Immature natural killer cell (primary cell): ENCODE data around the gene ASB14. TPM values are rescaled to one million over a fixed set of nuclear protein-coding genes. Genes with fewer than 3 reads are reported as not detected.

Source experiments
- DNase-seq, 3 donors: peaks; one replicate each; pipeline ENCODE4 v3.0.0; 2022; ENCODE audit warnings: mixed read lengths in 1 of 3
- H3K27ac Mint-ChIP-seq, 6 donors: one replicate each; pipeline ENCODE4 v1.8.0; 2020; ENCODE audit warnings: mixed read lengths in 6 of 6, mild to moderate bottlenecking in 5 of 6, inconsistent platforms in 4 of 6, moderate library complexity in 3 of 6
- H3K27me3 Mint-ChIP-seq, 3 donors: one replicate each; pipeline ENCODE4 v1.8.0; 2020 to 2021; ENCODE audit warnings: low read depth in 3 of 3, mild to moderate bottlenecking in 3 of 3, mixed read lengths in 3 of 3, moderate library complexity in 3 of 3, inconsistent platforms in 1 of 3
- H3K36me3 Mint-ChIP-seq, 3 donors: one replicate each; pipeline ENCODE4 v1.8.0; 2020; ENCODE audit warnings: mixed read lengths in 3 of 3, inconsistent platforms in 2 of 3, mild to moderate bottlenecking in 2 of 3
- H3K4me1 Mint-ChIP-seq, 2 donors: one replicate each; pipeline ENCODE4 v1.8.0; 2020; ENCODE audit warnings: inconsistent platforms in 2 of 2, mild to moderate bottlenecking in 2 of 2, mixed read lengths in 2 of 2, moderate library complexity in 1 of 2
- H3K4me3 Mint-ChIP-seq, 5 donors: one replicate each; pipeline ENCODE4 v1.8.0; 2020; ENCODE audit warnings: mild to moderate bottlenecking in 5 of 5, mixed read lengths in 5 of 5, inconsistent platforms in 3 of 5, moderate library complexity in 3 of 5
- H3K9me3 Mint-ChIP-seq, 6 donors: one replicate each; pipeline ENCODE4 v1.8.0; 2020; ENCODE audit warnings: mild to moderate bottlenecking in 6 of 6, mixed read lengths in 6 of 6, inconsistent platforms in 4 of 6, moderate library complexity in 3 of 6
- polyA plus RNA-seq, 3 donors: library from polyadenylated mRNA; unstranded; fragments of 300-500 nt; fragmentation: Illumina TruSeq; gene quantifications; one replicate each; pipeline ENCODE4 v1.2.3, GENCODE V29; 2021

Gene ASB14
- polyA plus RNA-seq, 3 donors from 2014 or later = 0.27 TPM; not detected in 2

DNA sequence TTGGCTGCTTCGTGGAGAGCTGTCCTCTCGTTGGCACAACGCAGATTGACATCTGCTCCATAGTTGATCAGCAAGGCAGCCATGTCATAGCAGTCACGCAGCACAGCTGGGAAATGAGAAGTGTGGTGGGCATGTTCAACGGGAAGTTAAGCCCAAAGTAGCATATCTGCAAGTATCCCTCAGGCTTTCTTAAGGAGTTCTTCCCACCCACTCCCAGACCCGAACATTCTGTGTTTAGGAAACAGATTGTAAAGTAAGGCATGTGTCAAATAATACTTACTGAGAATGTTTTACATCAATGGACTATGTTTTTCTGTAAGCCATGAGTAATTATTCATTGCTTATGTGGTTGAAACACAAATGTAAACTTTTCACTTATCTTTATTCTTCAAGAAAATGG is 9.2 kb downstream of the ASB14 start:
- H3K27ac Mint-ChIP-seq = no peak overlapping the region
- H3K4me3 Mint-ChIP-seq = no peak overlapping the region
- H3K4me1 Mint-ChIP-seq = no peaks in the 10 kb centered on the region
- no peaks in the 10 kb centered on the region for H3K36me3 Mint-ChIP-seq
- no peaks in the 10 kb centered on the region for H3K9me3 Mint-ChIP-seq
- no peak for DNase-seq
- H3K27me3 Mint-ChIP-seq = peaks cover 0 to 6% (median 5%) of the 10 kb centered on the region in 3 donors

DNA sequence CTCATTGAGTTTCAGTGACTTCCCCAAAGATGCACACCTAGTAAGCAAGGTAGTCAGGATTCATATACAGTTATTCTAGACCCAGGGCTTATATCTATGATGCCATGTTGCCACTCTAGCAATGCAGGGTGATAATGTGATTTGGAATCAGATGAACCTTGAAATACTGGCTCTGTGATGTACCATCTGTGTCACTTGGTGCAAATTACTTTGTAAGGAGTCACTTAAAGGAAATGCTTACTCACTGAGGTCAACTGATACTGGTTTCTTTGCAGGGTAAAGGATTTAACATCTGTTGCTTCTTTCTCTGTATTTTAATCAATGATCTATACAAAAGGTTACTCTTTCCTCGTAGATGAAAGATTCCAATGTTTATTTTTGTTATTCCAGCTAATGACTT is 10.8 kb downstream of the ASB14 start:
- peaks cover 2 to 5% (median 4%) of the 10 kb centered on the region in 3 donors for H3K27me3 Mint-ChIP-seq
- no peaks in the 10 kb centered on the region for H3K9me3 Mint-ChIP-seq
- H3K36me3 Mint-ChIP-seq = no peaks in the 10 kb centered on the region
- H3K4me3 Mint-ChIP-seq = no peak overlapping the region
- H3K4me1 Mint-ChIP-seq = no peaks in the 10 kb centered on the region
- no peak for DNase-seq
- H3K27ac Mint-ChIP-seq = no peak overlapping the region

- H3K9me3 Mint-ChIP-seq = no peaks in the 10 kb centered on the region
- H3K36me3 Mint-ChIP-seq = no peaks in the 10 kb centered on the region
- H3K4me3 Mint-ChIP-seq = no peak overlapping the region
- DNase-seq = no peak
- H3K27ac Mint-ChIP-seq = no peak overlapping the region
- no peaks in the 10 kb centered on the region for H3K4me1 Mint-ChIP-seq
- peaks cover 0 to 2% (median 2%) of the 10 kb centered on the region in 3 donors for H3K27me3 Mint-ChIP-seq
These were observed 12.8 kb downstream of the ASB14 start for GRCh38 chr3:57279685-57280084.

DNA sequence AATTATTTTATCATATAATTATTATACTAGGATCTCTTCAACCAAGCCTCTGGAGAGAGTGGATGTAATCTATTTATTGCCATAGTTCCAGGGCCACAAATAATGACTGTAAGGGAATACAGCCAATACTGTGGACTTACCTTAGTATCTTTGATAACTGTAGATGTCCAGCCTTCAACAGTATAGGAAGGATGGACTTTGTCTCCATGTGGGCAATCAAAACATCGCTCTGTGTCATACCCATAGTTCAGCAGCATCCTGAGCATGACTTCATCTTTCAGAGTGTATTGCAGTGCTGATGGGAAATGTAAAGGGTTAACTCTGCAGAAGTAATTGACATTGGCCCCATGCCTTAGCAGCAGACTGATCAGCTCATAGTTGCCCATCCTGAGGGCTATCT is 14.2 kb downstream of the ASB14 start:
- no peak overlapping the region for H3K4me3 Mint-ChIP-seq
- H3K27ac Mint-ChIP-seq = no peak overlapping the region
- DNase-seq = no peak
- H3K36me3 Mint-ChIP-seq = peaks cover 0 to 5% (median 0%) of the 10 kb centered on the region in 3 donors
- H3K27me3 Mint-ChIP-seq = peaks cover 0 to 2% (median 2%) of the 10 kb centered on the region in 3 donors
- no peaks in the 10 kb centered on the region for H3K9me3 Mint-ChIP-seq
- no peaks in the 10 kb centered on the region for H3K4me1 Mint-ChIP-seq

DNA sequence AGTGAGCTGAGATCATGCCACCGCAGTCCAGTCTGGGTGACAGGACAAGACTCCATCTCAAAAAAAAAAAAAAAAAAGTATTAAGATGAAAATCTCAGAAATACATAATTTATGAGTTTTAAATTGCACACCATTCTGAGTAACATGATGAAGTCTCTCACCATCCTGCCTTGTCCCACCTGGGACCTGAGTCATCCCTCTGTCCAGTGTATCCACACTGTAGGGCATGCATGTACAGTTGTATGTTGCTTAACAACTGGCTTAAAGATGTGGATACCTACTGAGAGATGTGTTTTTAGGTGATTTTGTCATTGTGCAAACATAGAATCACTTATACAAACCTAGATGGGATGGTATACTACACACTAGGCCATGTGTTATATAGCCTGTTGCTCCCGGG is 17.1 kb downstream of the ASB14 start:
- Mint-ChIP-seq H3K4me3 (no peak overlapping the region), H3K27me3 (peaks cover 0 to 2% (median 0%) of the 10 kb centered on the region in 3 donors), H3K27ac (no peak overlapping the region), H3K36me3 (peaks cover 0 to 13% (median 7%) of the 10 kb centered on the region in 3 donors), H3K4me1 (no peaks in the 10 kb centered on the region), H3K9me3 (no peaks in the 10 kb centered on the region)
- DNase-seq = no peak

DNA sequence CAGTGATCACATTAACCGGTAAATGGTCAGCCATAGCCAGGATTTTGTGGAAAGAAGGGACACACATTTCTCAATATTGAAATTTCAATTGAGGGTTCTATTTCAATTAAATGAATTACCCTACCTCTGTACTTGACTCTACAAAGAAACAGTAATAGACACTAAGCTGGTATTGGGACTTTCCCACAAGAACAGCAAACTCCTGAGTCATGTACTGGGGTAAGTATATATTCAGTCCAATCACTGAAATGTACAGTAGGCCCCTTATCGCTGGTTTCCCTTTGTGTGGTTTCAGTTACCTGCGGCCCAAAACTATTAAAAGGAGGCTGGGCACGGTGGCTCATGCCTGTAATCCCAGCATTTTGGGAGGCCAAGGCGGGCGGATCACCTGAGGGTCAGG is 17.6 kb downstream of the ASB14 start:
- H3K27me3 Mint-ChIP-seq = peaks cover 0 to 2% (median 0%) of the 10 kb centered on the region in 3 donors
- no peaks in the 10 kb centered on the region for H3K9me3 Mint-ChIP-seq
- peaks cover 3 to 18% (median 7%) of the 10 kb centered on the region in 3 donors for H3K36me3 Mint-ChIP-seq
- no peaks in the 10 kb centered on the region for H3K4me1 Mint-ChIP-seq
- no peak overlapping the region for H3K27ac Mint-ChIP-seq
- no peak overlapping the region for H3K4me3 Mint-ChIP-seq
- DNase-seq = no peak

DNA sequence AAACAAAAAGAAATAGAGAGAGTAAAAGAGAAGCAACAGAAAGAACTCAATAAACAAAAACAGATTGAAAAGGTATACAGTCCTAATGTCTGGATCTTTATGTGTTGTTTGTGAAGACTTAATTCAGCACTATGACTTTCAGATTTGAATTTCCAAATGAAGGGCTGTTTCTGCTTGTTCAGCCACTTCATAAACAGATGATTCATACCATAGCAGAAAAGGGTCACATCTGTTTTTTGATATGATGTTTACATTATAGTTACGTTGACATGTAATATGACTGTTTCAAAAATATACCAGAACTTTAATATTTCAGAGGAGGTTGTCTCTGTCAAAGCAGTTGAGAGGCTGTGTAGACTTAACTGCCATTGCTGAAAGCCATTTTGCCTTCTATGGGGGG is 24.1 kb downstream of the ASB14 start:
- Mint-ChIP-seq H3K9me3 (peaks cover 0 to 2% (median 0%) of the 10 kb centered on the region in 6 donors), H3K27ac (no peak overlapping the region), H3K36me3 (peaks cover 41 to 70% (median 46%) of the 10 kb centered on the region in 3 donors), H3K27me3 (peaks cover 0 to 2% (median 0%) of the 10 kb centered on the region in 3 donors), H3K4me3 (no peak overlapping the region), H3K4me1 (peaks cover 0 to 1% of the 10 kb centered on the region in 2 donors)
- DNase-seq = no peak

DNA sequence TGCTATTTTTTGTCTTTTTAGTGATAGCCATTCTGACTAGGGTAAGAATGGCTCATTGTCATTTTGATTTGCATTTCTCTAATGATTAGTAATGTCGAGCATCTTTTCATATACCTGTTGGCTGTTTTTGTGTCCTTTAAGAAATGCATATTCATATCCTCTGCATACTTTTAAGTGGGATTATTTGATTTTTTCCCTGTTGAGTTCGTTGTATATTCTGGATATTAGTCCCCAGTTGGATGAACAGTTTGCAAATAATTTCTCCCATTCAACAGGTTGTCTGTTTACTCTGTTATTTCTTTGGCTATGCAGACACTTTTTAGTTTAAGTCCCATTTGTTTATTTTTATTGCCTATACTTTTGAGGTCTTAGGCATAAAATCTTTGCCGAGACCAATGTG is 30.6 kb downstream of the ASB14 start:
- H3K9me3 Mint-ChIP-seq = peaks cover 0 to 4% (median 0%) of the 10 kb centered on the region in 6 donors
- H3K27me3 Mint-ChIP-seq = peaks cover 0 to 2% (median 0%) of the 10 kb centered on the region in 3 donors
- H3K4me3 Mint-ChIP-seq = no peak overlapping the region
- H3K4me1 Mint-ChIP-seq = peaks cover 0 to 1% of the 10 kb centered on the region in 2 donors
- no peak for DNase-seq
- H3K27ac Mint-ChIP-seq = no peak overlapping the region
- H3K36me3 Mint-ChIP-seq = peaks cover 58 to 90% (median 64%) of the 10 kb centered on the region in 3 donors

- no peak for DNase-seq
- Mint-ChIP-seq H3K4me1 (peaks cover 0 to 1% of the 10 kb centered on the region in 2 donors), H3K36me3 (peaks cover 50 to 82% (median 56%) of the 10 kb centered on the region in 3 donors), H3K9me3 (peaks cover 0 to 4% (median 0%) of the 10 kb centered on the region in 6 donors), H3K27ac (no peak overlapping the region), H3K27me3 (peaks cover 0 to 2% (median 0%) of the 10 kb centered on the region in 3 donors), H3K4me3 (no peak overlapping the region)
These were observed 31.4 kb downstream of the ASB14 start for GRCh38 chr3:57261119-57261518.

DNA sequence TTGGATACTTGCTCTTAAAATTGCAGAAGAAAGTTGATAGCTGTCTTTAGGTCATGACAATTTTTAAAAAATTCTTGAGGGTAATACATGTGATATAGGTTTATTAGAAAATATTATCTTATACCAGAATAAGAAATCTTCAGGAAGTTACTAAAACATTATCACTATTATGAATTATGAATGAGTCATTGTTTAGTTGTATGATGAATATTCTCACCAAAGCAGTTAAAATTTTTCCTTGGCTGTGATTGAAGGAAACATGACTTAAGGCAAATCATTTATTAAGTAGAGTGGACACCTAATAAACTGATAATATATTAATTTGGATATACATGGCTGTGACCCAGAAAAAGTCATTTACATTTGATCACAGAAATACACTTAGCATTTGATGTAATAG is 34.8 kb downstream of the ASB14 start:
- DNase-seq = no peak
- no peak overlapping the region for H3K4me3 Mint-ChIP-seq
- H3K36me3 Mint-ChIP-seq = peaks cover 32 to 60% (median 35%) of the 10 kb centered on the region in 3 donors
- H3K27me3 Mint-ChIP-seq = no peaks in the 10 kb centered on the region
- no peaks in the 10 kb centered on the region for H3K9me3 Mint-ChIP-seq
- no peaks in the 10 kb centered on the region for H3K4me1 Mint-ChIP-seq
- H3K27ac Mint-ChIP-seq = no peak overlapping the region

DNA sequence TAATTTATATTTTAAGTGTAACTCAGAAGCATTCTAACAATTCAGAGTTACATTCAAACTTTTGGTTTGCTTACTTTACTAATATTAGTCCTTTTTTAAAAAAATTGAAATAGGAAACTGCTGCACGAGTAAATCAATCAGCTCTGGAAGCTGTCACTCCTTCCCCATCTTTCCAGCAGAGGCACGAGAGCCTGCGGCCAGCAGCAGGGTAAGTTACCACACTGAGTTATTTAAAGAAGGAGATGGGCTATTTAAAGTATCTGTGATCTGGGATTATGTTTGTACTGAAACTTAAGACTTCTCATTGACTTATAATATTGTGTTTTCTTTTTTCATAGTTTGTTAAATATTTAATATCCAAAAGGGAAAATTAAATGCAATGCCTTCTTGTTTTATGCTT is 35.6 kb downstream of the ASB14 start:
- H3K9me3 Mint-ChIP-seq = no peaks in the 10 kb centered on the region
- H3K4me1 Mint-ChIP-seq = no peaks in the 10 kb centered on the region
- H3K27ac Mint-ChIP-seq = no peak overlapping the region
- H3K27me3 Mint-ChIP-seq = no peaks in the 10 kb centered on the region
- H3K36me3 Mint-ChIP-seq = peaks cover 28 to 57% (median 29%) of the 10 kb centered on the region in 3 donors
- H3K4me3 Mint-ChIP-seq = no peak overlapping the region
- DNase-seq = no peak

DNA sequence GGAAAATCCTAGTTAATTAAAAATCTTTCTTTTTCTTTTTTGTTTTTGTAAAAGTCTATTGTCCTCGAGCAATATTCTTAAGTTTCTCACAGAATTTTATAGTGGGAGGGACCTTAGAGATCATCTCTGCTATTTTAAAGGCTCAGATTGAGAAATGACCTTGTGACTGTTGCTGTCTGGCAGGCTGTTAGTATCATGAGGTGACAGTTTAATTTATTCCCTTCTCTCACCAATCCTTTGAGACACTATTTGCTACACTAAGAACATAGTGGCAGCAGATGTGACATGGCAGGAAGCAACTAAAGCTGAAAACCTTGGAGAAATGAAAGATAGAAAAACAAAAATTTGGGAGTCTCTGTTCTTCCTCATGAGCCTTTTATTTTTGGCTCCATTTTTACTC is 40.1 kb downstream of the ASB14 start:
- Mint-ChIP-seq H3K4me3 (no peak overlapping the region), H3K27ac (no peak overlapping the region), H3K4me1 (no peaks in the 10 kb centered on the region), H3K36me3 (peaks cover 24 to 35% (median 27%) of the 10 kb centered on the region in 3 donors), H3K27me3 (peaks cover 0 to 2% (median 0%) of the 10 kb centered on the region in 3 donors), H3K9me3 (no peaks in the 10 kb centered on the region)
- DNase-seq = no peak

DNA sequence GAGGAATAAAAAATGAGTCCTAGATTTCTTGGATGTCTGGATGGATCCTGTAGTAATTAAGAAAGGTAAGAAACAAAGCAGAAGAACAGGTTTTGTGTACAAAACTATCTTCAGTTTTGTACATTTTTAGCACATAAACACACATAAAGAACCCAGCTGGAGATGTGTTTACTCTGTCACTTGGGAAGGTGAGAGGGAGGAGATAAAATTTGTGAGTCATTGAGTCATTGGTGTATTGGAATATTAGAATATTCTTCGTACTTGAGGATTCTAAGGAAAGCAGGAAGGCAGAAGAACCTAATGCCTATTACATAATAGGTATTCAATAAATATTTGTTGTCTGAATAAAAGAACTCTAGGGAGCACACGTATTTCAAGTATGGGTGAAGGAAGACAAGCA is 47.5 kb downstream of the ASB14 start:
- peak overlapping the region in 2 of 6 donors; percentile 9 to 19 for H3K27ac Mint-ChIP-seq
- DNase-seq = no peak
- H3K4me1 Mint-ChIP-seq = no peaks in the 10 kb centered on the region
- no peaks in the 10 kb centered on the region for H3K9me3 Mint-ChIP-seq
- H3K36me3 Mint-ChIP-seq = peaks cover 38 to 48% (median 44%) of the 10 kb centered on the region in 3 donors
- H3K4me3 Mint-ChIP-seq = no peak overlapping the region
- peaks cover 0 to 2% (median 0%) of the 10 kb centered on the region in 3 donors for H3K27me3 Mint-ChIP-seq

DNA sequence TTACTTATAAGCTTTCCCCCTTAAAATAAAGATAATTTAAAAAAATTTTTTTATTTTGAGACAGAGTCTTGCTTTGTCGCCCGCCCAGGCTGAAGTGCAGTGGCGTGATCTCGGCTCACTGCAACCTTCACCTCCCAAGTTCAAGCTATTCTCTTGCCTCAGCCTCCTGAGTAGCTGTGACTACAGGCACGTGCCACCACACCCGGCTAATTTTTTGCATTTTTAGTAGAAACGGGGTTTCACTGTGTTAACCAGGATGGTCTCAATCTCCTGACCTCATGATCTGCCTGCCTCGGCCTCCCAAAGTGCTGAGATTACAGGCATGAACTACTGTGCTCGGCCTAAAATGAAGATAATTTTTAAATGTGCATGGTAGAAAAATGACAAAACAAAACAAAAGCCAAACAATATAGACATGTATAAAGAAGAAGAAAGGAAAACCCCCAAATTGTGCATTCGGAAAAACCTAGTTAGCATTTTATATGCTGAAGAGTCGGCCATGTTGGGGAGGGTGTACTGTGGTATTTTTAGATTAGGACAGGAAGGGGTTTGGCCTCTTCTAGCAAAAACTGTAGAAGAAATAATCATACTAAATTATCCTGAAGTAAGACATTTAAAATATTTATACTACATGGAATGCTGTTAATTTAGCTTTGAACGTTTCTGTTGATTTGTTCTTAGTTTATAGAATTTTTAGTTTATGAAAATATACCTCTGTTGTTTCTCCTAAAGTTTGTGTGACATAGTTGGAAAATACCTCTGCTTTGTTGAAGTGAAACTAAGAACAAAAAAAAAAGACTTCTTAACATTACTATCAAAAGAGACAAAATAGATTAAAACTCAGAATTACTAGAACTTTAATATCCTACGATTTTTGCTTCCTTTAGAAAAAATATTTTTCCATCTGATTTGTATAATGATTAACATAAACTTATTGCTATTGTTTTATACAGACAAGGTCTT is 57.6 kb downstream of the ASB14 start:
- no peak overlapping the region for H3K4me3 Mint-ChIP-seq

More for the DNA sequence above, 57.6 kb downstream of the ASB14 start:
- no peak for DNase-seq
- H3K27me3 Mint-ChIP-seq = no peaks in the 10 kb centered on the region
- H3K4me1 Mint-ChIP-seq = peaks cover 14 to 24% of the 10 kb centered on the region in 2 donors
- peak overlapping the region in 3 of 6 donors; percentile 6 to 34 (median 13) for H3K27ac Mint-ChIP-seq
- H3K9me3 Mint-ChIP-seq = no peaks in the 10 kb centered on the region
- H3K36me3 Mint-ChIP-seq = peaks cover 10 to 20% (median 13%) of the 10 kb centered on the region in 3 donors
